ENCODE data around the gene LEFTY1. TPM values are rescaled to one million over a fixed set of nuclear protein-coding genes. Genes with fewer than 3 reads are reported as not detected.

Gene LEFTY1
- total RNA-seq, 1 donor from 2014 or later: 0.35 TPM

DNA sequence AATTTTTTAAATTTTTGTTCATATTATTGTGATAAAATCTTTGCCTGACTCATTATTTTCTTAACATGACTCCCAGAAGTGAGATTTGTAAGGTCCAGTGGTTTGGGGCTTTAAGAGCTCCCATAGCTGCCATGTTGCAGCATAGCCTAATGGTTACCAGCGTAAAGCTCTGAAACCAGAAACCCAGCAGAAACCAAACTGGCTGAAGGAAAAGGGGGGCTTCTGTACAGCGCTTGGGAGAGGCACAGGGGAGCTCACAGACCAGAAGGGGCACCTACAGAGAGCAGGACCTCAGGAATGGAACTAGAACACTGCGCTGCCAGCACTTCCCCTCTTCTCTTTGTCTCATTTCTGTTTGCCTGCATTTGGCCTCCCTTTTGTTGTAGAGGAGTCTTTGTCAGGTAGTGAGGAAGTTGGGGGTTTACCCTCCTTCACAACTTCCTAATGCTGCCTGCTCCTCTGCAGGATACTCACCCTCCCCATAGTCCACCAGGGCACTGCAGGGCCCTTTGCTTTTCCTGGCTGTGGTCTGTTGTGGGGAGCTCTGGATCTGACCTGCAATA lies 37.7 kb upstream of the LEFTY1 start:
- ATAC-seq: no peak
- no peak for DNase-seq
- Histone ChIP-seq H3K9me3 (no peaks in the 10 kb centered on the region), H3K4me1 (peaks cover 15% of the 10 kb centered on the region), H3K4me3 (no peak overlapping the region), H3K27me3 (no peaks in the 10 kb centered on the region), H3K36me3 (peaks cover 6% of the 10 kb centered on the region), H3K27ac (no peak overlapping the region)
- intact Hi-C loops (cut with DNase I): no loop called here
- TF ChIP-seq, protein P1, sequence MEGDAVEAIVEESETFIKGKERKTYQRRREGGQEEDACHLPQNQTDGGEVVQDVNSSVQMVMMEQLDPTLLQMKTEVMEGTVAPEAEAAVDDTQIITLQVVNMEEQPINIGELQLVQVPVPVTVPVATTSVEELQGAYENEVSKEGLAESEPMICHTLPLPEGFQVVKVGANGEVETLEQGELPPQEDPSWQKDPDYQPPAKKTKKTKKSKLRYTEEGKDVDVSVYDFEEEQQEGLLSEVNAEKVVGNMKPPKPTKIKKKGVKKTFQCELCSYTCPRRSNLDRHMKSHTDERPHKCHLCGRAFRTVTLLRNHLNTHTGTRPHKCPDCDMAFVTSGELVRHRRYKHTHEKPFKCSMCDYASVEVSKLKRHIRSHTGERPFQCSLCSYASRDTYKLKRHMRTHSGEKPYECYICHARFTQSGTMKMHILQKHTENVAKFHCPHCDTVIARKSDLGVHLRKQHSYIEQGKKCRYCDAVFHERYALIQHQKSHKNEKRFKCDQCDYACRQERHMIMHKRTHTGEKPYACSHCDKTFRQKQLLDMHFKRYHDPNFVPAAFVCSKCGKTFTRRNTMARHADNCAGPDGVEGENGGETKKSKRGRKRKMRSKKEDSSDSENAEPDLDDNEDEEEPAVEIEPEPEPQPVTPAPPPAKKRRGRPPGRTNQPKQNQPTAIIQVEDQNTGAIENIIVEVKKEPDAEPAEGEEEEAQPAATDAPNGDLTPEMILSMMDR (IDR thresholded peaks at IDR 0.05): no peak

DNA sequence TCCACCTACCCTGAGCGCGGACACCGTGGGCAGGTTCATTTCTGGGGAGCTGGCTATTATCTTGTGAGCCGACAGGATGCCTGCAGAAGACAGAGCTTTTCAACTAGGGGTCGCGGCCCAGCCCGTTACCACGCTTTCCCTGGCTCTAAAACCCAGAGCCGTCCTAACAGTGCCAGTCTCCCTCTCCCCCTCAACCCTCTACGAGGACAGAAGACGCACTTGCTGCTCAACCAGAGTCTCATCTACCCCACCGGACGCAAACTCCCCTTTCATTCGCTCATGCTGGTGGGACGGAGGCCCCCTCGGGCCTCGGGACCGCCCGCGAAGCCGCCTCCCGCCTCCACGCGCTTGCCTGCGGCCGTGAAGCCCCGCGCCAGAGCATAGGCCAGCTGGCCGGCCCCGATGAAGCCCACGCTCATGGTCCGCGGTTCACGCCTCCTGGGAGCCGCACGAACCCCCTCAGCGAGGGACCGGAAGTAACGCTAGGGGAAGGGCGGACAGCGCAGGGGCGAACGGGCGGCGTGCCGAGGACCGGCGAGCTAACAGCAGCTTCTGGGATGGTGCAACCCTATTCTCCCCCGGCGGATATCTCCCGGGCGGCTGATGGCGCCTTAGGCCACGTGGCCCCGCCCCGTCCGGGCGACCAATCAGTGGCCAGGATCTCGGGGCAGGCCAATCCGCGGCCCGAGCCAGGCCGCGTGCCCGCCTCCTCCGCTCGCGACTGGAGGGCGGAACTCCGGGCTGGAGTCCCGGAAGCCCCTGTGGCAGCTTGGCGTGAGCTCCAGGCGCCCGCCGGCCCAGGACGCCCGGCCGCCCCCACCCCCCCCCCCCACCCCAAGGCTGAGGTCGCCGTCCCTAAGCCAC lies 35.0 kb upstream of the LEFTY1 start, which contains the start of gene PYCR2:
PYCR2 (minus strand) TSS at position 559 of the 864 bp plus-strand sequence; CDS start at position 419, 140 bp downstream.
- intact Hi-C loops (cut with DNase I): no loop called here
- ATAC-seq: peak; percentile 99
- H3K36me3 ChIP-seq: peaks cover 19% of the 10 kb centered on the region
- peak; percentile 98 for DNase-seq
- no peaks in the 10 kb centered on the region for H3K9me3 ChIP-seq
- H3K27ac ChIP-seq: peak within 1 kb of the TSS; percentile 96
- TF ChIP-seq, protein P1 (IDR thresholded peaks at IDR 0.05): no peak
- H3K27me3 ChIP-seq: no peaks in the 10 kb centered on the region
- H3K4me3 ChIP-seq: peak within 1 kb of the TSS; percentile 100
- H3K4me1 ChIP-seq: peaks cover 31% of the 10 kb centered on the region

DNA sequence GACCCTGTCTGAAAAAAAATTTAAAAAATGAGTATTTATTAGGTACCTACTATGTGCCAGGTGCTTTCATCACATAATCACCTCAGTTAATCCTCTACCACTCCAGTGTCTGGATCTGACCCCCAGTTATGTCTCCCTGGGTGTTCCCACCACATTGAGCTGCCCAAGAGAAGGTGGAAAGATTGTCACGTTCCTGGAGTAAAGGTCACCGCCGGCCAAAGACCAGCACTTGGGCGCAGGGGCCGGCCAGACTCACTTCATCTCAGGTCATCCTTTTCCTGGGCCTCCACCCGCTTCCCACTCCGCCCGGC lies 34.4 kb upstream of the LEFTY1 start:
- H3K36me3 ChIP-seq: peaks cover 19% of the 10 kb centered on the region
- H3K27ac ChIP-seq: peak overlapping the region; percentile 96
- H3K9me3 ChIP-seq: no peaks in the 10 kb centered on the region
- ATAC-seq: peak; percentile 1
- intact Hi-C loops (cut with DNase I): no loop called here
- TF ChIP-seq, protein P1 (IDR thresholded peaks at IDR 0.05): no peak
- H3K27me3 ChIP-seq: no peaks in the 10 kb centered on the region
- no peak for DNase-seq
- H3K4me1 ChIP-seq: peaks cover 31% of the 10 kb centered on the region
- peak overlapping the region; percentile 100 for H3K4me3 ChIP-seq

DNA sequence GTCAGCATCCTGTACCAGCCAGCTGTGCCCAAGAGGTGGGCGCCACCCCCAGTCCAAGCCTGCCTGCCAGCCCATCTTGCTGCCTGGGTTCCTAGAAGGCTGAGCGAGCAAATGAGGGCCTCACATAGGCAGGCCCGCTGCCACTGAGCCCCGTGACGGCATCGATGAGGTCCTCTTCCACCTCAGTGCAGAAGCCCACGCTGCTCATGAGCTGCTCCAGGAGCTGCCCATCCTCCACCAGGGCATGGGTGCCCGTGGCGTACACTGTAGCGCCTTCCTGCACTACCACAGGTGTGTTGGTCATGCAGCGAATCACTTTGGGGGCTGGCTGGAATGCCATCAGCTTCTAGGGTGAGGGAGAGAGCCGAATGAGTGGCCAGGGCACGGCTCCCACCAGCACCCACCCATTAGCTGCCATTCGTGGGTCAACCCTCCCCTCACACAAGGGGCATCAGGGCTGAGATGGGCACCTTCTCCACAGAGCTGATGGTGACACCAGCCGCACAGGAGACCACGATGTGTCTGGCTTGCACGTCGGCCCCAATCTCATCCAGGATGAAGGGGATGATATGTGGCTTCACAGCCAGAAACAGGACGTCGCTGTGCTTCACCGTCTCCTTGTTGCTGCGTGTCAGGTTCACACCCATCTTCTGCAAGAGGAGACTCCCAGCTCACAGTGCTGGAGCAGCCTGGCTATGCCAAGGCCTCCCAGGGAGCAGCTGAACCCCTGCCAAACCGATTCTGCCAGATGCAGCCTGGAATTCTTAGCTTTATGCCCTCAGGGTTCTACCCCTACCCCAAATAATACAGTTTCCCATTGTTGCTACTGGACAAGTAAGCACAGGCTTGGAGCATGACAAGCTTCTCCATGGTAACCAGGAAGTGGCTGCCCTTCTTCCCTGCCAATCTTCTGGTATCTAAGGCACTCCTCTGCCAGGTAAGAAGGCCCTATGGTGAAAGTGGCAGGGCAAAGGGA lies 33.1 kb upstream of the LEFTY1 start:
- intact Hi-C loops (cut with DNase I): no loop called here
- H3K36me3 ChIP-seq: peaks cover 29% of the 10 kb centered on the region
- ATAC-seq (no peak), DNase-seq (no peak)
- H3K4me3 ChIP-seq: no peak overlapping the region
- H3K27me3 ChIP-seq: no peaks in the 10 kb centered on the region
- H3K27ac ChIP-seq: no peak overlapping the region
- TF ChIP-seq, protein P1 (IDR thresholded peaks at IDR 0.05): no peak
- no peaks in the 10 kb centered on the region for H3K9me3 ChIP-seq
- H3K4me1 ChIP-seq: peaks cover 31% of the 10 kb centered on the region

DNA sequence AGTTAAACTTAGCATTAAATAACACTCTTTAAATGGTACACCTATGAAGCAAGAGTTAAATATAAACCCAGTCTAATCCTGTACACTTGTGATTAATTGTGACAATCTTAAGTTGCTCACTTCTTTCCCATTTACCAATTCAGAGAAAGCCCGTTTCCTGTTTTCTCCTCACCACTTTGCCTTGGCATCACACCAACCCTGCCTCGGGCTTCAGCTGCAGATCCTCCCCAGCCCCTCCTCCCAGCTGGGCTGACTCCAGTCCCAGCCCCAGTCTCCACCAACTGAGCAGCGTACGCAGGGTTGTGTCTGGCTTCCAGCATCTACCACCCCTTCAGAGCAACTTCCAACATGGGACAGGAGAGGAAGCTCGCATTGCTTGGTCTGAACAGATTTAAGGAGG lies 31.0 kb upstream of the LEFTY1 start:
- peaks cover 31% of the 10 kb centered on the region for H3K4me1 ChIP-seq
- peaks cover 44% of the 10 kb centered on the region for H3K36me3 ChIP-seq
- ATAC-seq (no peak), DNase-seq (peak; percentile 79)
- TF ChIP-seq, protein P1 (IDR thresholded peaks at IDR 0.05): no peak
- intact Hi-C loops (cut with DNase I): no loop called here
- H3K9me3 ChIP-seq: no peaks in the 10 kb centered on the region
- no peaks in the 10 kb centered on the region for H3K27me3 ChIP-seq
- peak overlapping the region; percentile 42 for H3K27ac ChIP-seq
- H3K4me3 ChIP-seq: no peak overlapping the region
